ENCODE measurements around the gene KLRC1. TPM values are rescaled to one million over a fixed set of nuclear protein-coding genes. Genes with fewer than 3 reads are reported as not detected.
"Not testable (repeated sequence)": the region's sequence is repeated elsewhere in the genome, so short reads cannot be mapped to it uniquely, and the experiment has no call there.

The KLRC1 gene
- total and polyA plus RNA-seq, 2 experiments from 2014 or later = not detected

DNA sequence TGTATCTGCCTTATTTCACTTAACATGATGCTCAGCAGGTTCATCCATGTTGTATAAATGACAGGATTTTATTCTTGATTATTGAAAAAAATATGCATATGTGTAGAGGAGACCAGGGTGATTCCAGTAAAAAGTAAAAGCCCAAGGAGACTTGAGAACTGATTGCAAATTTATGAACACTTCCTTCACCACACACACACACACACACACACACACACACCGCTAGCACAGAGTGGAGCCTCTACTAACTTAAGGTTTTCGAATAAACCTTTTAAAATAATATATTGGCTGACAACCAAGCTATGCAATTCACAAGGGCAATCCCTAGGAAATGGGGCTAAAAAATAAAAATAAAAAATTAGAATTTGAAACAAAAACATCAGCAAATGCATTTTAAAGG is 55.0 kb downstream of the KLRC1 start:
- no peaks in the 10 kb centered on the region for H3K36me3 ChIP-seq
- H3K27me3 ChIP-seq = no peaks in the 10 kb centered on the region
- DNase-seq (ENCODE audit: low read depth in 1 of 2, low spot score in 1 of 2) = no peak
- TF ChIP-seq, protein P1, sequence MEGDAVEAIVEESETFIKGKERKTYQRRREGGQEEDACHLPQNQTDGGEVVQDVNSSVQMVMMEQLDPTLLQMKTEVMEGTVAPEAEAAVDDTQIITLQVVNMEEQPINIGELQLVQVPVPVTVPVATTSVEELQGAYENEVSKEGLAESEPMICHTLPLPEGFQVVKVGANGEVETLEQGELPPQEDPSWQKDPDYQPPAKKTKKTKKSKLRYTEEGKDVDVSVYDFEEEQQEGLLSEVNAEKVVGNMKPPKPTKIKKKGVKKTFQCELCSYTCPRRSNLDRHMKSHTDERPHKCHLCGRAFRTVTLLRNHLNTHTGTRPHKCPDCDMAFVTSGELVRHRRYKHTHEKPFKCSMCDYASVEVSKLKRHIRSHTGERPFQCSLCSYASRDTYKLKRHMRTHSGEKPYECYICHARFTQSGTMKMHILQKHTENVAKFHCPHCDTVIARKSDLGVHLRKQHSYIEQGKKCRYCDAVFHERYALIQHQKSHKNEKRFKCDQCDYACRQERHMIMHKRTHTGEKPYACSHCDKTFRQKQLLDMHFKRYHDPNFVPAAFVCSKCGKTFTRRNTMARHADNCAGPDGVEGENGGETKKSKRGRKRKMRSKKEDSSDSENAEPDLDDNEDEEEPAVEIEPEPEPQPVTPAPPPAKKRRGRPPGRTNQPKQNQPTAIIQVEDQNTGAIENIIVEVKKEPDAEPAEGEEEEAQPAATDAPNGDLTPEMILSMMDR (IDR thresholded peaks at IDR 0.05; ENCODE audit: low read depth, low read length) = no peak
- no peaks in the 10 kb centered on the region for H3K4me1 ChIP-seq (ENCODE audit: low read depth)
- no peak overlapping the region for H3K27ac ChIP-seq
- H3K9me3 ChIP-seq (ENCODE audit: low read depth) = no peaks in the 10 kb centered on the region
- H3K4me3 ChIP-seq = no peak overlapping the region

DNA sequence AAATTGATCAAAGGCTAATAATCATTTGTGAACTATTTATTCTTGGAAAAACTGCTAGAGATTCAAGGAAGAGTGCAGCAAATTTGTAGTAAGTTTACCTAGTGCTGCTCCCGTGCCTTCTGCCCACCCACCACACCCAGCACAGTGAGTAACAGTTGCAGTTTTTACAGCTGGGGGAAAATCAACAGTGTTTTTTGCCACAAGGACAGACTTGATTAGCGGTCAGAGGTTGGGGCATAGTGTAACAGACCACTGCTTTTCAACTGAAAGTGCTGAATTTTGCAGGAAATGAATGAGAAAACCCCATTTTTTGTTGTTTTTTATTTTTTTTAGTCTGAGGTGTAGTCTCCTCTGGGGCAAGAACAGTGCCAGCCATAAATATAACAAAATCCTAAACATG is 55.9 kb downstream of the KLRC1 start:
- Histone ChIP-seq H3K4me1 (ENCODE audit: low read depth) (no peaks in the 10 kb centered on the region), H3K27ac (no peak overlapping the region), H3K9me3 (ENCODE audit: low read depth) (no peaks in the 10 kb centered on the region), H3K4me3 (no peak overlapping the region), H3K27me3 (no peaks in the 10 kb centered on the region), H3K36me3 (no peaks in the 10 kb centered on the region)
- no peak for DNase-seq (ENCODE audit: low read depth in 1 of 2, low spot score in 1 of 2)
- TF ChIP-seq, protein P1 (IDR thresholded peaks at IDR 0.05; ENCODE audit: low read depth, low read length) = no peak

DNA sequence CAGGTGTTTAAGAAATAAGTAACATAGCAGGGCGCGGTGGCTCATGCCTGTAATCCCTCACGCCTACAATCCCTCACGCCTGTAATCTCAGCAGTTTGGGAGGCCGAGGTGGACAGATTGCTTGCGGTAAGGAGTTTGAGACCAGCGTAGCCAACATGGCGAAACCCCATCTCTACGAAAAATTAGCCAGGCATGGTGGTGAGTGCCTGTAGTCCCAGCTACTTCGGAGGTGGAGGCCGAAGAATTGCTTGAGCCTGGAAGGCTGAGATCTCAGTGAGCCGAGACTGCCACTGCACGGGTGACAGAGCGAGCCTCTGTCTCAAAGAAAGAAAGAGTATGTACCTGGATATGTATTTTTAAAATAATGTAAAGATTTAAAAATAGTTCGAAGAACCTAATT is 57.0 kb downstream of the KLRC1 start:
- H3K36me3 ChIP-seq; H3K4me1 ChIP-seq (ENCODE audit: low read depth); H3K9me3 ChIP-seq (ENCODE audit: low read depth); H3K4me3 ChIP-seq; H3K27me3 ChIP-seq; DNase-seq (ENCODE audit: low read depth in 1 of 2, low spot score in 1 of 2); H3K27ac ChIP-seq: not testable (repeated sequence)

Other genes with a start within 250 kb of the KLRC1 start
- gene GABARAPL1, start 240.5 kb downstream of the KLRC1 start, total RNA-seq = 59.0 and 62.1 TPM in 2 replicates
- gene GABARAPL1, start 240.5 kb downstream of the KLRC1 start, polyA plus RNA-seq = 71.6 and 82.9 TPM in 2 replicates
- gene KLRD1, start 145.5 kb downstream of the KLRC1 start, total RNA-seq = 0.04 and 0.42 TPM in 2 replicates
- gene KLRD1, start 145.5 kb downstream of the KLRC1 start, polyA plus RNA-seq = 0.10 and 0.19 TPM in 2 replicates
- 0.07 TPM in 1 of 2 replicates, not detected in the other for gene KLRK1, start 63.3 kb downstream of the KLRC1 start, total RNA-seq
- 0.15 TPM in 1 of 2 replicates, not detected in the other for gene KLRK1, start 63.3 kb downstream of the KLRC1 start, polyA plus RNA-seq
- gene KLRC4, start 43.6 kb downstream of the KLRC1 start, total RNA-seq = not detected in 2 replicates
- gene KLRC4, start 43.6 kb downstream of the KLRC1 start, polyA plus RNA-seq = not detected in 2 replicates
- not detected in 2 replicates for gene KLRC3, start 32.8 kb downstream of the KLRC1 start, total RNA-seq
- 0.15 TPM in 1 of 2 replicates, not detected in the other for gene KLRC3, start 32.8 kb downstream of the KLRC1 start, polyA plus RNA-seq
- not detected in 2 replicates for gene KLRC2, start 17.4 kb downstream of the KLRC1 start, total RNA-seq
- gene KLRC2, start 17.4 kb downstream of the KLRC1 start, polyA plus RNA-seq = not detected in 2 replicates
- gene EIF2S3B, start 52.5 kb upstream of the KLRC1 start, total RNA-seq = 0.39 and 0.95 TPM in 2 replicates
- gene EIF2S3B, start 52.5 kb upstream of the KLRC1 start, polyA plus RNA-seq = 0.16 and 0.34 TPM in 2 replicates
- 10.8 and 14.2 TPM in 2 replicates for gene MAGOHB, start 160.2 kb upstream of the KLRC1 start, total RNA-seq
- gene MAGOHB, start 160.2 kb upstream of the KLRC1 start, polyA plus RNA-seq = 39.5 and 57.6 TPM in 2 replicates
- gene STYK1, start 220.7 kb upstream of the KLRC1 start, total RNA-seq = 0.21 and 0.74 TPM in 2 replicates
- gene STYK1, start 220.7 kb upstream of the KLRC1 start, polyA plus RNA-seq = 0.65 and 2.3 TPM in 2 replicates

Data from cardiac muscle cell (in vitro differentiated cells and primary cell).